Endothelial cell of umbilical vein (primary cell): ENCODE data around the gene CDK6. TPM values are rescaled to one million over a fixed set of nuclear protein-coding genes. Genes with fewer than 3 reads are reported as not detected.

Experiments
- BruUV-seq: library from RNA; stranded (reverse); fragments of 400-500 nt; replicated peaks from 2 replicates; lab custom pipeline; 2021; lab: Mats Ljungman, UMichigan
- CTCF ChIA-PET: fragments of 300-600, 350-600 bp; sonication (Branson Sonifier 250); formaldehyde crosslinking; loops from one replicate; lab custom pipeline; 2021; ENCODE audit warnings: antibody characterized with exemption, inconsistent platforms; lab: Charles Lee
- POLR2A ChIA-PET: fragments of 300-600, 350-600 bp; sonication (Branson Sonifier 250); formaldehyde crosslinking; loops from one replicate; lab custom pipeline; 2021; ENCODE audit warnings: antibody characterized with exemption, inconsistent platforms; lab: Charles Lee
- DNase-seq: peaks from one replicate; pipeline ENCODE4 v3.0.0-alpha.2; 2011; ENCODE audit warnings: low read depth, low spot score
- FAIRE-seq: peaks from 2 replicates; lab custom pipeline; 2011; peaks lifted over from hg19 to GRCh38; lab: Jason Lieb, UNC
- H2AFZ ChIP-seq: 2 replicates; pipeline ENCODE4 v1.6.0; 2012; ENCODE audit warnings: low read depth, low read length, control low read depth, inconsistent platforms
- H3K27ac ChIP-seq: 2 replicates; pipeline ENCODE4 v1.5.1; 2011; ENCODE audit warnings: low read depth, mild to moderate bottlenecking, control low read depth, low read length, moderate library complexity; ENCODE audit not compliant: insufficient read depth
- H3K27me3 ChIP-seq, 2 experiments: 2 replicates each; pipeline versions ENCODE4 v1.6.0 to v1.6.1; 2011; ENCODE audit warnings: low read length in 2 of 2, mixed read lengths in 1 of 2; ENCODE audit not compliant: control insufficient read depth in 2 of 2, insufficient read depth in 2 of 2
- H3K36me3 ChIP-seq, 2 experiments: 2 replicates in 1 of 2; 3 replicates in 1 of 2; pipeline ENCODE4 v1.5.1; 2011; ENCODE audit warnings: low read length in 2 of 2, mild to moderate bottlenecking in 1 of 2, moderate library complexity in 1 of 2; ENCODE audit not compliant: control insufficient read depth in 2 of 2, insufficient read depth in 2 of 2; ENCODE audit errors: extremely low read depth in 1 of 2
- H3K4me1 ChIP-seq: 3 replicates; pipeline ENCODE4 v1.5.1; 2011; ENCODE audit warnings: mild to moderate bottlenecking, low read length; ENCODE audit not compliant: control insufficient read depth, insufficient read depth; ENCODE audit errors: extremely low read depth
- H3K4me2 ChIP-seq: 2 replicates; pipeline ENCODE4 v1.6.1; 2011; ENCODE audit warnings: low read length, control low read depth, mixed read lengths; ENCODE audit not compliant: insufficient read depth
- H3K4me3 ChIP-seq, 3 experiments: fragments of 200-600 bp in 1 of 3; sonication (generic), shearing (Covaris generic) in 1 of 3; replicated peaks in 1 of 3; 2 replicates each; pipeline ENCODE4 v1.5.1; 2011 to 2016; ENCODE audit warnings: control low read depth in 3 of 3, low read length in 3 of 3, mild to moderate bottlenecking in 2 of 3, inconsistent platforms in 1 of 3, low read depth in 1 of 3, moderate library complexity in 1 of 3; ENCODE audit not compliant: insufficient read depth in 1 of 3
- H3K79me2 ChIP-seq: 2 replicates; pipeline ENCODE4 v1.6.0; 2012; ENCODE audit warnings: low read length, inconsistent platforms; ENCODE audit not compliant: control insufficient read depth, insufficient read depth
- H3K9ac ChIP-seq: replicated peaks from 2 replicates; pipeline ENCODE3; 2011; ENCODE audit warnings: low read length, control low read depth; ENCODE audit not compliant: insufficient read depth; ENCODE audit errors: extremely low read depth
- H3K9me1 ChIP-seq: replicated peaks from 3 replicates; pipeline ENCODE4 v1.6.0; 2011; ENCODE audit warnings: mild to moderate bottlenecking, low read length; ENCODE audit not compliant: control insufficient read depth, insufficient read depth; ENCODE audit errors: extremely low read depth
- H3K9me3 ChIP-seq: replicated peaks from 2 replicates; pipeline ENCODE4 v1.5.1; 2012; ENCODE audit warnings: low read length, inconsistent platforms; ENCODE audit not compliant: control insufficient read depth, insufficient read depth
- H4K20me1 ChIP-seq: replicated peaks from 2 replicates; pipeline ENCODE3; 2011; ENCODE audit warnings: mild to moderate bottlenecking, low read length; ENCODE audit not compliant: control insufficient read depth, insufficient read depth; ENCODE audit errors: extremely low read depth
- FOS ChIP-seq: IDR thresholded peaks from 2 replicates; pipeline ENCODE4 v1.6.1; 2011; ENCODE audit warnings: mild to moderate bottlenecking, low read length, moderate library complexity, borderline replicate concordance; ENCODE audit not compliant: insufficient read depth
- GATA2 ChIP-seq: IDR thresholded peaks from 2 replicates; pipeline ENCODE4 v1.7.0; 2011; ENCODE audit warnings: low read depth, mild to moderate bottlenecking, moderate library complexity, mixed read lengths, low read length; ENCODE audit not compliant: insufficient read length, insufficient read depth
- JUN ChIP-seq: IDR thresholded peaks from 2 replicates; pipeline ENCODE4 v1.6.1; 2011; ENCODE audit warnings: borderline replicate concordance, low read depth; ENCODE audit not compliant: insufficient read length, insufficient read depth
- MAX ChIP-seq: IDR thresholded peaks from 2 replicates; pipeline ENCODE4 v1.6.1; 2011; ENCODE audit not compliant: insufficient read depth, insufficient read length
- POLR2A ChIP-seq: IDR thresholded peaks from 2 replicates; pipeline ENCODE4 v1.6.1; 2012; ENCODE audit warnings: low read depth, mild to moderate bottlenecking, control low read depth, low read length
- POLR2AphosphoS5 ChIP-seq: IDR thresholded peaks from 2 replicates; pipeline ENCODE4 v1.6.1; 2012; ENCODE audit warnings: low read depth, mild to moderate bottlenecking, control low read depth, low read length, moderate library complexity; ENCODE audit not compliant: insufficient read depth
- dilution Hi-C: fragments of 300-500 bp; cut with MboI; formaldehyde crosslinking; loops from one replicate; pipeline ENCODE4 v1.15.0; 2019; ENCODE audit warnings: low sequenced_read_pairs; ENCODE audit not compliant: extremely low pct_ligation_motif_present
- intact Hi-C: fragments of 100-400 bp; cut with micrococcal nuclease; formaldehyde crosslinking; loops from one replicate; pipeline ENCODE4 v1.10.0; 2022
- polyA plus RNA-seq, 4 experiments: library from polyadenylated mRNA; depleted of rRNA in 3 of 4; stranded (reverse) in 3 of 4; unstranded in 1 of 4; fragments of >200 nt; gene quantifications; 2 replicates each; pipeline versions ENCODE4 v1.2.1 to v1.2.3, GENCODE V29; 2011 to 2012; ENCODE audit warnings: missing spikeins in 1 of 4
- total RNA-seq: library from RNA; stranded (reverse); gene quantifications from 2 replicates; pipeline ENCODE4 v1.2.3, GENCODE V29; 2021
- TF ChIP-seq, protein P1 (sequence below), 2 donors: IDR thresholded peaks; 1 replicate in 1 of 2; 2 replicates in 1 of 2; pipeline ENCODE4 v1.5.1; 2011; ENCODE audit warnings: low read length in 2 of 2, mild to moderate bottlenecking in 2 of 2, moderate library complexity in 2 of 2, control low read depth in 1 of 2, inconsistent platforms in 1 of 2, low read depth in 1 of 2; ENCODE audit not compliant: insufficient read depth in 1 of 2; ENCODE audit errors: extremely low read depth in 1 of 2

CDK6 gene
- total and polyA plus RNA-seq, 2 donors (not counting 3 experiments of a cell fraction or from before 2014, with no cell fraction given), result 6.0 to 28.2 TPM

GRCh38 chr7:92650391-92650790 lies 186.0 kb downstream of the CDK6 start:
- H3K9me3 ChIP-seq, result no peaks in the 10 kb centered on the region
- H3K4me1 ChIP-seq, result peaks cover 8% of the 10 kb centered on the region
- no peaks in the 10 kb centered on the region for H3K9me1 ChIP-seq
- no peak overlapping the region for H3K27ac ChIP-seq
- no TSS peak for BruUV-seq
- intact Hi-C loops (no loop called here), dilution Hi-C loops (no loop called here)
- no peak overlapping the region for H3K4me3 ChIP-seq
- CTCF ChIA-PET, result no interaction called here
- POLR2A ChIA-PET, result no interaction called here
- FAIRE-seq (no peak), DNase-seq (no peak)
- no peaks in the 10 kb centered on the region for H3K79me2 ChIP-seq
- no peak overlapping the region for H2AFZ ChIP-seq
- H4K20me1 ChIP-seq, result no peaks in the 10 kb centered on the region
- no peak overlapping the region for H3K4me2 ChIP-seq
- no peak for TF ChIP-seq POLR2AphosphoS5
- TF ChIP-seq GATA2, result no peak
- no peak for TF ChIP-seq JUN
- TF ChIP-seq FOS, result no peak
- H3K27me3 ChIP-seq, result no peaks in the 10 kb centered on the region
- H3K9ac ChIP-seq, result no peak overlapping the region
- H3K36me3 ChIP-seq, result no peaks in the 10 kb centered on the region

GRCh38 chr7:92648067-92648466 lies 188.3 kb downstream of the CDK6 start:
- ChIA-PET POLR2A (no interaction called here), CTCF (no interaction called here)
- Histone ChIP-seq H3K4me2 (no peak overlapping the region), H2AFZ (no peak overlapping the region), H3K9me3 (no peaks in the 10 kb centered on the region), H3K4me1 (peaks cover 22% of the 10 kb centered on the region), H4K20me1 (no peaks in the 10 kb centered on the region), H3K9ac (no peak overlapping the region), H3K27me3 (no peaks in the 10 kb centered on the region), H3K9me1 (no peaks in the 10 kb centered on the region), H3K79me2 (no peaks in the 10 kb centered on the region), H3K4me3 (no peak overlapping the region), H3K36me3 (no peaks in the 10 kb centered on the region), H3K27ac (no peak overlapping the region)
- DNase-seq (no peak), FAIRE-seq (no peak)
- TF ChIP-seq POLR2A, result no peak
- TF ChIP-seq FOS, result no peak
- TF ChIP-seq MAX, result no peak
- TF ChIP-seq, protein P1, sequence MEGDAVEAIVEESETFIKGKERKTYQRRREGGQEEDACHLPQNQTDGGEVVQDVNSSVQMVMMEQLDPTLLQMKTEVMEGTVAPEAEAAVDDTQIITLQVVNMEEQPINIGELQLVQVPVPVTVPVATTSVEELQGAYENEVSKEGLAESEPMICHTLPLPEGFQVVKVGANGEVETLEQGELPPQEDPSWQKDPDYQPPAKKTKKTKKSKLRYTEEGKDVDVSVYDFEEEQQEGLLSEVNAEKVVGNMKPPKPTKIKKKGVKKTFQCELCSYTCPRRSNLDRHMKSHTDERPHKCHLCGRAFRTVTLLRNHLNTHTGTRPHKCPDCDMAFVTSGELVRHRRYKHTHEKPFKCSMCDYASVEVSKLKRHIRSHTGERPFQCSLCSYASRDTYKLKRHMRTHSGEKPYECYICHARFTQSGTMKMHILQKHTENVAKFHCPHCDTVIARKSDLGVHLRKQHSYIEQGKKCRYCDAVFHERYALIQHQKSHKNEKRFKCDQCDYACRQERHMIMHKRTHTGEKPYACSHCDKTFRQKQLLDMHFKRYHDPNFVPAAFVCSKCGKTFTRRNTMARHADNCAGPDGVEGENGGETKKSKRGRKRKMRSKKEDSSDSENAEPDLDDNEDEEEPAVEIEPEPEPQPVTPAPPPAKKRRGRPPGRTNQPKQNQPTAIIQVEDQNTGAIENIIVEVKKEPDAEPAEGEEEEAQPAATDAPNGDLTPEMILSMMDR (IDR thresholded peaks at IDR 0.05; ENCODE audit: extremely low read depth in 1 of 2, insufficient read depth in 1 of 2, low read depth in 1 of 2, low read length in 2 of 2), result no peak
- BruUV-seq, result no TSS peak
- intact Hi-C loops, result no loop called here
- dilution Hi-C loops, result no loop called here
